T-helper 1 cell treated with Interleukin-12 subunit alpha and Interleukin-12 subunit beta and Interleukin-4 antibody, amounts not matched to agents 30 ng/mL and 1 ng/mL, for 36 hours (primary cell): Measurements from ENCODE around the gene SMAD3. TPM values are rescaled to one million over a fixed set of nuclear protein-coding genes. Genes with fewer than 3 reads are reported as not detected.

Experiments
- intact Hi-C: fragments of 100-400 bp; cut with micrococcal nuclease; formaldehyde crosslinking; loops from one replicate; pipeline ENCODE4 v1.15.1; 2024
- total RNA-seq: library from RNA; stranded (reverse); gene quantifications from 2 replicates; pipeline ENCODE4 v1.2.3, GENCODE V29; 2022

Gene SMAD3
- total RNA-seq, 1 donor from 2014 or later: 181 TPM

DNA sequence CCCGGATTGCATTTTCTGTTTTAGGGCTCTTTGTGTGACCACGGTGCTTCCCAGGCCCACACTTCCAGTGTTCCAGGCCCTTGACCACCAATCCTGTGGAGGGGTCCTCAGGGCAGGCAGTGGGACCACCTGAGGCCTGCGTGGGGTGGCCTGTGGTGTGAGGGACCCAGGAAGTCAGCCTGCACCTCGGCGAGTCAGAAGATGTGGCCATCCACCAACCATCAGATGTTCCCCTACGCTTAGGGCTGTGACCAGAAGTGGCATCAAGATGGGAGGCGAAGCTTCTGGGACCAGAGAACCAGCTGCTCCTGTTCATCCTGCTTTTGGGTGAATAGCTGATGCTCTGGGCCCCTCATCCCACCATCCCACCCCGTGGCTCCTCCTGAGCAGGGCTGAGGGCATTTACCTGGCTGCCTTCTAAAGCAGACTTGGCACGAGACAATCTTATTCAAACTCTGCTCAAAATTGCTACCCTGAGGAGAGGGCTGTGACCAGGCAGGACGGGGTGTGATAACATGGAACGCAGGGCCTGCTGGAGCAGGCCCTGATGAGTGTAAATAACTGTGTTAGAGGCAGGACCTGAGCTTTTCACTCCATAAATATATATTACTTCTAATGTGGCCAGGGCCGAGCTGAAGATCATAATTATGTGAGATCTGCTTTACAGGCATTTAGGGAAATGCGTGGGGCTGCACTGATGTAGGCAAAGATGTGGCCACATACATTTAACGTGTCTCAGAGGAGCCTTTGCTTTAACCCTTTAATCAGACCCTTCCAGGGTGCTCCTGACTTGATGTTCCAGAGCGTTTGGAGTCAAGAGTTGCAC, 28.8 kb downstream of the SMAD3 start:
- intact Hi-C loops: no loop called here

DNA sequence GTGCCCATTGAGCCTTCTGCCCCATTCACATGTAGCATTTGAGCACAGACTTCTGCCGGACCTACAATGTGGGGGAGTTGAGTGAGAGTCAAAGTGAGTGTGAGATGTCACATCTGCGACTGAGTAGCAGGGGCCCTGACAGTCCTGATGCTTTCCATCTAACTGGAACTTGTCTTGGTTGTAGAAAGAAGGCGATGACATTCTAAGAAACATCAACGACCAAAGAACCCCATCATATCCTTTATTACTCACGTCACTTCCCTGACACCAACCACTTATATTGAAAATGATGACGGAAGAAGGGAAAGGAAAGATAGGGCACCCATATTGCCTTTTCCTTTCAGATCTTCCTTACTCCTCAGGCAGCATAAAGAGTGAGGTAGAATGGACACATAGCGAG, 30.5 kb downstream of the SMAD3 start:
- intact Hi-C loops: no loop called here

DNA sequence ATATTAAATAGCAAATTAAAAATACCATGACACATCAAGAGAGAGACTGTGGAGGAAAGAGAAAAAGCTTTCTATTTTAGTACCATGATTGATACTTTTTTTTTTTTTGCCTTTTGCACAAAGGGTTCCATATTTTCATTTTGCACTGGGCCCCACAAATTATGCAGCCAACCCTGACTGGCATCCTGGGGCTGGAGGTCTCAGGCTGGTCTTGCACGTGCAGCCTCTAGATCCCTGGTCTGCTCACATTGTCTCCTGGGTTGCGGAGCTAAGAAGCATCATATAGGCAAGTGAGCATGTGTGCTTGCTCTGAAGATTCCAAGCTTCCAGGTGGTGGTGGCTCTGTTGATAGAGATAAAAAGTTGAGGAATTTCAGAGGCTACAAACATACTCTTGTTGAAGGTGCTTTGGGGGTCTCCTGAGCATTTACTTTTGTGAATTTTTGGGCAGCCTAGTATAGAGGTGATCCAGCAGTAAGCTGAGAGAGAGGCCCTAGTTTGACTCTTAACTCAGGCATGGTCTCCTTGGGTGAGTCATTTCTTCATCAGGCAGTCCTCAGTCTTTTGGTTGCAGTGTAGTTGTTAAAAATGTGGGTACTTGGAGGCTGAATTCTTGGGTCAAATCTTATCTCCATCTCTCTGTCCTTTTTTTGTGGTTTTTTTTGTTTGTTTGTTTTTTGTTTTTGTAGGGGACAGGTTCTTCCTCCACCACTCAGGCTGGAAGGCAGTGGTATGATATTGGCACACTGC, 31.3 kb downstream of the SMAD3 start:
- intact Hi-C loops: no loop called here

DNA sequence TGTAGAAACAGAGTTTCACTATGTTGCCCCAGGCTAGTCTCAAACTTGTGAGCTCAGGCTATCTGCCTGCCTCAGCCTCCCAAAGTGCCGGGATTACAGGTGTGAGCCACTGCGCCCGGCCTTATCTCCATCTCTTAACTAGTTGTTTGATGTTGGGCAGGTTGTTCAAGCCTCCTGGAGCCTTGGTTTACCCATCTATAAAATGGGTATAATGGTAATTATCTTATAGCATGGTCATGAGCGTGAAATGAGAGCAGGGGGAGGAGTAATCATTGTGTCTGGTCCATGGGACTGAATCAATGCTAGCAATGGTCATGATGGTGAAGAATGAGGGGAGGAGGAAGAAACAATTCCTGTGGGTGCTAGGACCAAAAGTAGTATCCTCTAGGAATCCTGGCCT, 32.0 kb downstream of the SMAD3 start:
- intact Hi-C loops: no loop called here

DNA sequence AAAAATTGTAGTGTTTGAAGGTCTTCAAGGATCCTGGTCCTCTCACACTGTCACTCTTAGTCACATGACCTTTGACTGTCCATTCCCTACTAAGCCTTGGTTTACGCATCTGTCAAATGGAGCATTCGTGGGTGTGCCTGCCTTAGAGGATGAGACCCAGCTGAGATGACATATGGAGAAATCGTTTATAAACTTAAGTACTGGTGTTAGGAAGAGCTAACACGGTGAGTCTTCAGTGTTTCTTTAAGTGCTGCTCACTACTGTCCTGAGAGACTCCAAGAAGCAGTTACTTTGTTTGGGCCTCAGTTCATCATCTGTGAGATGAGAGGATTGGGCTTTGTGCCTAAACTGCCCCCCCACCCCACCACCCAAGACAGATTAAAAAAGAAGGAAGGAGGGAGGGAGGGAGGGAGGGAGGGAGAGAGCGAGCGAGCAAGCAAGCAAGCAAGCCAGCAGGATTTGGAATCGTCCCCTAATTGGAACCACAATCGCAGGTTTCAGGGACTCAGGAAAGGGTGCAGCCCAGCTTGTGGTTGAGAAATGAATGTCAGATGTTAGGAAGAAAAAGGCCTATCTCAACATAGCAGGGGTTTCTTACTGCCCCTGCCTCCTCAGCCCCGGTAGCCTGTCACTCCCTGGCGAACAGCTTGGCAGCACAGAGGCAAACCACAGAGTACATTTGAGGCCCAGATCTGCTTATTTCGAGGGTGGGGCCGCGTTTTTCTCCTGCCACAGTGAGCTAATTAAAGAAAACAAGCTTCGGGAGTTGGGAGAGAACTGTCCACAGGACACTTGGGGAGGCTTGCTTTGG, 32.7 kb downstream of the SMAD3 start:
- intact Hi-C loops: no loop called here

DNA sequence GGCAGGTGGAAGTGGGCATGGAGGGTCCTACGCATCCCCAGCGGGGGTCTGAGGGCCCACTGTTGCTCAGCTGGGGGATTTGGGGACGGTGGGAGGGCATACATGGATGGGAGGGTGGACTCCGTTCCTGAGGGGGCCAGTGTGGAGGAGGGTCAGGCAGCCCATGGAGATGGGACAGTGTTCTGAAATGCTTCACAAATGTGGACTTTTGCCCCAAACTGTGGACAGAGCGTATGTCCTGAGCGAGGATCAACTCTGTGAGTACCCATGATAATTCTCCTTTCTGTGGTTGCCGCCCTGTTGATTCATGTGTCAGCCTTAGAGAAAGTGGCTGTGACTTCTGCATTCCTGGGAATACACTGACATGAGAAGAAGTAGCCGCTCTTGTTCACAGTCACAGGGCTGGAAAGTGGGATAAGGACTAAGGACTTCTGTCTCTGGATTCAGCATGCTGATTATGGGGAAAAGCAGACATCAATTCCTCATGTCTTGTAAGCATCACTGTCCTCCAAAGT, 33.4 kb downstream of the SMAD3 start:
- intact Hi-C loops: no loop called here

DNA sequence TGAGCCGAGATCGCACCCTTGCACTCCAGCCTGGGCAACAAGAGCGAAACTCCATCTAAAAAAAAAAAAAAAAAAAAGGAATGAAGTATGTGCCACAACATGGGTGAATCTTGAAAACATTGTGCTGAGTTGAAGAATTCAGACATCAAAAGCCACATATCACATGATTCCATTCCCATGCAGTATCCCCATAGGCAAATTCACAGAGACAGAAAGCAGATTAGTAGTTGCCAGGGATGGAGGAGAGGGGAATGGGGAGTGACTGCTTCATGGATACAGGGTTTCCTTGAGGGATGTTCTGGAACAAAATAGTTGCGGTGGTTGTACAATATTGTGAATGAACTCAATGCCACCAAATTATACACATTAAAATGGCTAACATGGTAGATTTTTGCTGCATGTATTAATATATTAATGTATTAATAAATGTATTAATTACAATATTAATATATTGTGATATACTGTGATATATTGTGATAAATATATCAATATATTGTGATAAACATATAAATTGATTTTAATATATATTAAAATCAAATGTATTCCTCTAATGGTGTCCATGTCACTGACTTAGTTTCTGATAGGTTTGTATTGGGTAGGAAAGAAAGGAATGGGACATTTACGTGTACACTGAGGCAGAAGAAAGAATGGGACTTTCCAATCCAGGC, 34.9 kb downstream of the SMAD3 start:
- intact Hi-C loops: no loop called here

DNA sequence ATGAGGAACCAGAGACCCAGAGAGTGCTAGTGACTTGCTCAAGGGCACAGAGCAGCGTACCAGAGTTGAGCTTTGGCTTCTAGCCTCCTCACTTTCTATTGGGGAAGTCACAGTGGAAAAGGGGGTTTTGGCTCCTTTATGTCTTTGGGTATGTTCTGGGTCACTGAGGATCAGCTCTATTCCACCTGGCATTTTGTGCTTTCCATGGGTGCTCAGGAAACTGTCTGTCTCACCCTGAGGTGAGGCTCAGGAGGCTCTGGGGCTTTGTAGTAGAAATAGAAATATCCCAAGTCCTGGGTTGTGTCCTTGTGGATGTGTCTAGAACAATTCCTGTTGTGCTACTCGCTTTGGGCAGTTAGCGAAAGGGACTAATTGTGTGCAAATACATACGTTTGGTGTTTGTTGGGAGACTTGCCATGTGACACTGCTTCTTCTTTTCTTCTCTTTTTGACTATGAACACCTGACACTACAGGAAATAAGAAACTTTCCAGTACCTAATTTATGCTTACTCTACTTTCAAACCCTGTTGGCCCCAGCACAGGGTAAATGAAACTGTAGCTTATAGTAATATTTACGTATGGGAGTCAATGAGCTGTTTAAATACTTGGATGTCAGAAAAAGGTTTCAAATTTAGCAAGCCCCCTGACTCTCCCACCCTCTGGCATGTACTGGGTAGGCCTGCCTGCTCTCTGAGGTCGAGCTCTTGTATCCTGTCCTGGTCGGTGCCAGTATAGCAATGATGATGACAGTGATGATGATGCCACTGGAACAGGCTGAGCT, 35.6 kb downstream of the SMAD3 start:
- intact Hi-C loops: loop anchor here (1.0 kb wide), 3 partner anchors 10 to 33 kb away; no protein-coding TSS in a partner anchor

DNA sequence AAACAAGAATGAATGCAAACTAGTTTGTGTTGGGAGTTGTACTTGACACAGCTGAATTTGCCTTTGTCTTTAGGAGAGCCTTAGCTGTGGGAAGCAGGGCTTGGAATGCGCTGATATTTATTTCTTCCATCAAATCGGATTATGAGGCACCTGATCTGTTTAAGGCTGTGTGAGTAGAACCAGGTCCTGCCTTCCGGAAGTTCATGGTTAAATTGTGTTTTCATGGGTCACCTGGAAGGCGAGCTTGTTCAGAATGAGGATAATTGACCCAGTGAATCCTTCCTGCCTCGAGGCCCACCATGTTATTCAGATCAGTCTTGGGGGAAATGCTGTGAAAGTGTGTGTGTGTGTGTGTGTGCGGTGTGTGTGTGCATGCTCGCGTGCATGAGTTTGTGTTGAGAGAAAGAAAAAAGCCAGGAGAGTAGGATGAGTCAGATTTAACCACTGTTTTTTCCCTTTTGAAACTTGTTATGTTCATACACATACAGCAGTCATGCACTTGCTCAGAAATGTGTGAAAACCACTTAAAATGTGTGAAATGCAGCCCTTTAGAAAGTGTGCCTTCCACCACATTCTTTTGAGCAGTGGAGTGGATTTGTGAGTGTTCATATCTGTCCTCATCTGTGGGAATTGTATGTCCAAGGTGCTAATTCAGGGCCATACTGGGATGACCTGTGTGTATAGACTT, 36.7 kb downstream of the SMAD3 start:
- intact Hi-C loops: loop anchor here (1.0 to 2.0 kb wide), 10 partner anchors 9 to 139 kb away; partner anchors contain the start of gene SMAD3

DNA sequence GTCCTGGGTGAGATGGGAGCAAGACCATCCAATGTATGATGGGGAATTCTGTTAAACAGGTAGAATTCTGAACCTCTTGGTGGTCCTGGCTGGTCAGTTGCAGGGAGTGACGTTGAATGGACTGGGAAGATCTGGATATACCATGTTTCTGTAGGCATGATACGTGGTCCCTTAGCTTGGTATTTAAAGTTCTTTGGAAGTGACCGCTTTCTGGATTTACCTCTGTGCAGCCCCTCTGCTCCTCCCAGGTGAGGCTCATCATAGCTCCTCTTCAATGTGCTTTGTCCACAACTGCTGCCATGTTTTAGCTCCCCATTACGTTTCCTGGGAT, 37.2 kb downstream of the SMAD3 start:
- intact Hi-C loops: loop anchor here (1.0 to 2.0 kb wide), 7 partner anchors 9 to 138 kb away; partner anchors contain the start of gene SMAD3

DNA sequence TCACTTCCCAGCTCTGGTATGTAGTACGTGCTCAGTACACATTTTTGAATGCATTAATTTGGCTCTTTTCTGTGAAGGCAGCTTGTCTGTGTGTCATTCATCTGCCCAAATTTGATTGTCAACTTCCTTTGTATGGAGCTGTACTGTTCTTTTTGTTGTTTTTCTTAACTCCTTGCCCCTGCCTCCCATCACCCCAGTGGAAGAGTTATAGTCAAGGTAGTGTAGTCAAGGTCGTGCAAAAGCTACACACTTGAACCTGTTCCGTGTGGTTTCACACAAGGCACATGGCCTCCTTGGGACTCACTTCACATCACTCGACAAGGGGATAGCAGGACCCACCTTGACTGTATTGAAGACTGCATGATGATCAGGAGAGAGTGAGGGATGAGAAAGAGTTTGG, 37.6 kb downstream of the SMAD3 start:
- intact Hi-C loops: loop anchor here (2.0 kb wide), 2 partner anchors 44 to 138 kb away; no protein-coding TSS in a partner anchor

DNA sequence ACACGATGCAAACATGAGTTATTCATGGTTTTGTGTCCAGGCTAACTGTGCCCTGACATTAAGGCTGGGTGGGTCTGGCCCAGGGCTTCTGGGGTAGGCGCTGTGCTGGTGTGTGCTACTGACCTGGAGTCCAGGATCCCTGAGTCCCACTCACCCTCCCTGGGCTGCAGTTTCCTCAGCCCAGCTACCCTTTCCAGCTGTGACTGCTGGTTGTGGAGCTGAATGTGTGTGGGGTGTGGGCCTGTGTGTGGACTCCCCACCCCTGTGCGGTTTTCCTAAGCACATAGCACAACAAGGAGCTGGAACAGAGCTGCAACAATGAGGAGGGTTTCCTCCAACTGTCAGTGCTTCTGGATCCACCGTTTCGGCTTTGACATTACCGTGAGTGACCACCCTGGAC, 38.0 kb downstream of the SMAD3 start:
- intact Hi-C loops: loop anchor here (2.0 kb wide), 2 partner anchors 43 to 137 kb away; no protein-coding TSS in a partner anchor

DNA sequence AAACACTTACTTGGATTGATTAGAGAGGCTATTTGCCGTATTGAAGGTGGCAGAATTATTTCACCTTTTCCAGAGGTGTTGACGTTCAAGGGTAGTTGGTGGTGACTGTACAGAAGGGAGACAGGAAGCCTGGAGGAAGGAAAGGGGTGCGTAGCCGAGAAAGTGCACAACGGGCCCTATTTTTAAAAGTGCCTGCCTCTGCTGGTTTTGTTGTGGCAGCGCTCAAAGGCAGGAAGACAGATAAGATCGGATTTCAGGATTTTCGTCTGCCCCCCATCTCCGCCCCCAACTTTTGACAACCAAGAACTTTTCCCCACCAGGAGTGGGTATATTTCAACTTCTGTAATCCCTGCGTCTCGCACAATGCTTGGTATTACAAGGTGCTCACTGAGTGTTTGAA, 38.5 kb downstream of the SMAD3 start:
- intact Hi-C loops: loop anchor here (2.0 kb wide), 2 partner anchors 43 to 137 kb away; no protein-coding TSS in a partner anchor

DNA sequence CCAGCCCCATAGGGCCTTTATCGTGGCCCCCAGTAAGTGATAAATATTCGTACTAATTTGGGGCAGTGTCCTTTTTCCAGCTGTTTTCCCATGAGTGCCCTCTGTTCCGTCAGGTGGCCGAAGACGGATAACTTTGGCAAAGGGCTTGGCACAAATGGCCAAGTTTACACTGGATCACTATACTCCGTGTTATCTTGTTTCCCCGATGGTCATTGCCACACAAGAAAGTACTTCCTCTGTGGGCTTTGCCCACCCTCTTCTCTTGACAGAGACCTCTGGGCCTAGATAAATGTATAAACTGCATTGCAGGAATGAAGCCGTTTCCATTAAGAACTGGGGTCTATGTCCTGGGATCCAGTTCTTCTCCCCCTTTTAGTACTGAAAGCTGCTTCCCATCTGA, 39.1 kb downstream of the SMAD3 start:
- intact Hi-C loops: no loop called here

DNA sequence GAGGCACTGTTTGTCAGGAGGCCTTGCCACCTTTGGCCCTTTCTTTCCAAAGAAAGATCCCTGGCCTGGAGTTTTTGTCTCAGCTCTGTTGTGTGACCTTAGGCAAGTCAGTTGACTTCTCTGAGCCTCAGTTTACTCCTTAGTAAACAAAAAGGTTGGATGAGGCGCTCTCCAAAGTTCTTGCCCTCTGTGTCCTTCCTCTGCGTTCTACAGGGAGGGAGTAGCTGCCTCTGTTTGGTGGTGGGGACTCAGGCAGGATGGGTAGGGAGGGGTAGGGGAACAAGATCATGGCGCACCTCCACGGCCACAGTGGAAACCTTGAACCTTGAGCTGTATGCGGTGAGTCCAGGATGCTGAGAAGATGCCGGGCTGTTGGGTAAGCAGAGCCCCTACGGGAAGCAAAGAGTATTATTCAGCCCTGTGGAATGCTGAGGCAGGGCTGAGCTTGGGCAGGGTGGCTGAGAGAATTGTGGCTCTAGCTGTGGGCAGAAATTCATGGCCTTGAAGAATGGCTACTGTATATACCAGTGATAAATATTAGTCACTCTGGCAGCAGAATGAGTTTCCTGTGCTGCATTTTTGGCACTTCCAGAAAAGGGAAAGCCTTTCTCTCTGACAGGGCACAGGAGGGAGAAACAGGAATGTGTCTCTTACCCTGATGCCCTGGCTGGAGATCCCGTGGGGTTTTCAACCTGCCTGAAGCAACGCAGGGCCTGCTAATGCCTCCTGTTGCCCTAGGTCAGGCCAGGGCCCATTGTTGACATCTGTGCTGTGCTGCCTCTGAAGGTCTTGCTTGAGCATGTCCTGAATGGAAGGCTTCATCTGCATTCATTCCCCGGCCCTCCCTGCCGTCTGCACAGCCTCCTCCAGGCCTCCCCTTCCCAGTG, 39.9 kb downstream of the SMAD3 start:
- intact Hi-C loops: no loop called here

DNA sequence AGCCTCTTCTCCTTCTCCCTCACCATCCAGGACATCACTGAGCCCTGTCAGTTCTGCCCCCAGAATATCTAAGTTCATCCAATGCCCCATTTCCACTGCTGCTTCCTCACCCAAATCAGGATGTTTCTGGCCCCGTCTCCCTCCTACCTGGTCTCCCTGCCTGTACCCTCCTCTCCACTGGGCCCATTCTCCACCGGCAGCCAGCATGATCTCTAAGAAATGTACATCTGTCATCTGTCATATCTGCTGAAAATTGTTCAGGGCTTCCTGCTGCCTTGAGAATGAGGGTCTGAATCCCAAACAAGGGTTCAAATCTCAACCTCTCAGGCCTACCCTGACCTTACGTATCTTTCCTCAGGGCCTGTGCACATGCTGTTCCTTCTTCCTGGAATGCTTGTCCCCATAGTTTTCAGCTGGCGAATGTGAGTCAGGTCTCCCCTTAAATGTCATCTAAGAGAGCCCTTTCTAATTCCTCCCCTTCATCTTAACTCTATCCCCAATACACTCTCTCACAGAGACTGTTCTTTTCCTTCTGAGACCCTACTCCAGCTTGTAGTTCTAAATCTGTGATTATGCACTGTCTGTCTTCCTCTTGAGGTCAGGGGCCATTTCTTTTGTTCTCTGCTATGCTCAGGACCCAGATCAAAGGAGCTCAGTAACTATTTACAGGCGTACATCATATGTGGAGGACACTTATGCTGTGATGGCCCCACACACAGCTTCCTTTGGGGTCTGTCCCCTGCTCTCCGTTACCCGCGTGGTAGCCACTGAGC, 40.8 kb downstream of the SMAD3 start:
- intact Hi-C loops: no loop called here

DNA sequence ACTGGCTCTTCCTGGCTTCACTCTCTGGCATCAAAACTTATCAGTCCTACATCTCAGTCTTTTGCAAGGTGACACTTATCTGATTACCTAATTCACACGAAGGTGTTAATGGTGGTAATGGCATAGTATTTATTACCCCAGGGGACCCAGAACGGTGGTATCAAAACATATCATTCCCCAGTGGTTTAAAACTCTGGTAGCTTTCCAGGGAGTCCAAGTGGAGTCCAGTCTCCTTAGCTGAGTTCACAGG, 41.3 kb downstream of the SMAD3 start:
- intact Hi-C loops: no loop called here
